Upper lobe of left lung (tissue), 6 donors: ENCODE data around the gene ZNF839. TPM values are rescaled to one million over a fixed set of nuclear protein-coding genes. Genes with fewer than 3 reads are reported as not detected.
"Not testable (repeated sequence)": the region's sequence is repeated elsewhere in the genome, so short reads cannot be mapped to it uniquely, and the experiment has no call there.

Experiments
- ATAC-seq, 2 donors: fragments of 200-7000 bp; cut with Tn5 transposase; one replicate each; pipeline ENCODE4 v1.9.1; 2022; ENCODE audit warnings: mild to moderate bottlenecking in 2 of 2, moderate library complexity in 2 of 2; ENCODE audit not compliant: low FRiP score in 2 of 2
- DNase-seq, 2 donors: peaks; one replicate each; pipeline ENCODE4 v3.0.0-alpha.2; 2019 to 2020
- H3K27ac ChIP-seq, 4 donors: fragments of 200-600 bp; sonication (generic); one replicate each; pipeline ENCODE4 v1.5.1; 2016 to 2019
- H3K27me3 ChIP-seq, 4 donors: fragments of 200-600 bp; sonication (generic); one replicate each; pipeline ENCODE4 v1.5.1; 2017 to 2019
- H3K36me3 ChIP-seq, 4 donors: fragments of 200-600 bp; sonication (generic); one replicate each; pipeline ENCODE4 v1.5.1; 2016 to 2019
- H3K4me1 ChIP-seq, 4 donors: fragments of 200-600 bp; sonication (generic); one replicate each; pipeline ENCODE4 v1.5.1; 2018 to 2019
- H3K4me3 ChIP-seq, 4 donors: fragments of 200-600 bp; sonication (generic); one replicate each; pipeline ENCODE4 v1.5.1; 2017 to 2019; ENCODE audit warnings: mild to moderate bottlenecking in 2 of 4, moderate library complexity in 1 of 4
- H3K9me3 ChIP-seq, 4 donors: fragments of 200-600 bp; sonication (generic); one replicate each; pipeline ENCODE4 v1.5.1; 2018 to 2019
- EP300 ChIP-seq, 4 donors: sonication (generic); formaldehyde crosslinking; IDR thresholded peaks; one replicate each; pipeline ENCODE4 v1.5.1; 2017; ENCODE audit warnings: antibody characterized with exemption in 4 of 4, control low read depth in 2 of 4
- POLR2A ChIP-seq, 4 donors: fragments of 450-650 bp; IDR thresholded peaks; one replicate each; pipeline ENCODE4 v1.5.1; 2016 to 2017; ENCODE audit warnings: antibody characterized with exemption in 4 of 4, mild to moderate bottlenecking in 2 of 4
- POLR2AphosphoS5 ChIP-seq, 2 donors: sonication (generic); formaldehyde crosslinking; IDR thresholded peaks; one replicate each; pipeline ENCODE4 v1.5.1; 2017; ENCODE audit warnings: antibody characterized with exemption in 2 of 2
- WGBS, 2 donors: methylation state at CpG; one replicate each; pipeline ENCODE4 v1.1.5; 2017 to 2018; 5-methylcytosine and 5-hydroxymethylcytosine counted together
- total RNA-seq, 6 donors: library from RNA; depleted of rRNA in 4 of 6; stranded (reverse); fragments of >200 nt in 4 of 6; gene quantifications; one replicate each; pipeline versions ENCODE4 v1.1.0 to v1.2.1, GENCODE V29; 2016 to 2021
- TF ChIP-seq, protein P1 (sequence below), 6 experiments: fragments of 450-650 bp in 4 of 6; fragments of 200-600 bp in 2 of 6; sonication (generic) in 2 of 6; IDR thresholded peaks; one replicate each; pipeline ENCODE4 v1.5.1; 2016 to 2019; ENCODE audit warnings: antibody characterized with exemption in 6 of 6
- donor health status: DM: no; HTN: no; CAD: no; lungs with moderate emphysema.
- donor health status: DM: no; HTN: yes; CAD: no; lungs with severe emphysema.

The ZNF839 gene
- total RNA-seq, 6 donors from 2014 or later = 8.7 to 37.7 (median 14.1) TPM

DNA sequence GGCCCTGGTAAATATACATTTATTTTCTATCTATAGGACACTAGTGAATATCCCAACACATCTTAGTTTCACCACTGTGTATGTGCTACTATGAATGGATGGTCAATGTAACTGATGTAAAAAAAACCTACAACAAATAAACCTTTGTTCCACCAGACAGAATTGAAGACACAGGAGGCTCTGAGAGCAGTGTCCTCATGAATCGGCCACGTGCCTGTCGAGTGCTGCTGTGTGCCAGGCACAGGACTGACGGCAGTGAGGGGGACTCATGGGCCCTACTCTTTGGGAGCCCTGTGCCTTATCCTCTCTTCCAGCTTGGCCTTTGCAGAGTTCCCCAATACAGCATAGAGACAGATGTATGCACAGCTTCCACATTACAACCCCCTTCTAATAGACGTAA is 24.9 kb downstream of the ZNF839 start:
- H3K4me3 ChIP-seq = no peak overlapping the region
- ATAC-seq (no peak), DNase-seq (no peak)
- H3K4me1 ChIP-seq = no peaks in the 10 kb centered on the region
- no peak overlapping the region for H3K27ac ChIP-seq
- H3K9me3 ChIP-seq = no peaks in the 10 kb centered on the region
- no peaks in the 10 kb centered on the region for H3K27me3 ChIP-seq
- 89 to 99% methylated on average over 5 of the region's 5 CpGs for WGBS, 2 donors
- H3K36me3 ChIP-seq = peaks cover 13 to 95% (median 71%) of the 10 kb centered on the region in 4 donors
- TF ChIP-seq POLR2A (IDR thresholded peaks at IDR 0.05) (no peak), EP300 (IDR thresholded peaks at IDR 0.05) (no peak), POLR2AphosphoS5 (IDR thresholded peaks at IDR 0.05) (no peak)
- TF ChIP-seq, protein P1, sequence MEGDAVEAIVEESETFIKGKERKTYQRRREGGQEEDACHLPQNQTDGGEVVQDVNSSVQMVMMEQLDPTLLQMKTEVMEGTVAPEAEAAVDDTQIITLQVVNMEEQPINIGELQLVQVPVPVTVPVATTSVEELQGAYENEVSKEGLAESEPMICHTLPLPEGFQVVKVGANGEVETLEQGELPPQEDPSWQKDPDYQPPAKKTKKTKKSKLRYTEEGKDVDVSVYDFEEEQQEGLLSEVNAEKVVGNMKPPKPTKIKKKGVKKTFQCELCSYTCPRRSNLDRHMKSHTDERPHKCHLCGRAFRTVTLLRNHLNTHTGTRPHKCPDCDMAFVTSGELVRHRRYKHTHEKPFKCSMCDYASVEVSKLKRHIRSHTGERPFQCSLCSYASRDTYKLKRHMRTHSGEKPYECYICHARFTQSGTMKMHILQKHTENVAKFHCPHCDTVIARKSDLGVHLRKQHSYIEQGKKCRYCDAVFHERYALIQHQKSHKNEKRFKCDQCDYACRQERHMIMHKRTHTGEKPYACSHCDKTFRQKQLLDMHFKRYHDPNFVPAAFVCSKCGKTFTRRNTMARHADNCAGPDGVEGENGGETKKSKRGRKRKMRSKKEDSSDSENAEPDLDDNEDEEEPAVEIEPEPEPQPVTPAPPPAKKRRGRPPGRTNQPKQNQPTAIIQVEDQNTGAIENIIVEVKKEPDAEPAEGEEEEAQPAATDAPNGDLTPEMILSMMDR (IDR thresholded peaks at IDR 0.05) = no peak

DNA sequence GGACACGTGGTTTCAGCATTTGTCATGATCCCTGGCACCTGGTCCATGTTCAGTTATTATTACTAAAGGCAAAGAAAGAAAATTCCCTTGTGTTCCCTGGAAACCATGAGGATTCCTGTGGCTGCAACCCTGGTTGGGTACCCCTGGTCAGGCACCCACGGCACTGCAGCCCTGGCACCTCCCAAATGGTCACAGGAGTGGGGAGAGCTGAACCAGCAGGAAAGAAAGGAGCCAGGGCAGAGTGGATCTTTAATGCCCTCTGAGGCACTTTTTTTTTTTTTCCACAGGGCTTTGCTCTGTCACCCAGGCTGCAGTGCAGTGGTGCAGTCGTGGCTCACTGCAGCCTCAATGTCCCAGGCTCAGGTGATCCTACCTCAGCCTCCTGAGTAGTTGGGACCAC is 25.7 kb downstream of the ZNF839 start:
- TF ChIP-seq POLR2A (IDR thresholded peaks at IDR 0.05) (no peak), POLR2AphosphoS5 (IDR thresholded peaks at IDR 0.05) (no peak), EP300 (IDR thresholded peaks at IDR 0.05) (no peak)
- TF ChIP-seq, protein P1 (IDR thresholded peaks at IDR 0.05) = no peak
- no peak for DNase-seq
- 83 to 87% methylated on average over 3 of the region's 3 CpGs for WGBS, 2 donors
- Histone ChIP-seq H3K4me3 (no peak overlapping the region), H3K36me3 (peaks cover 13 to 99% (median 69%) of the 10 kb centered on the region in 4 donors), H3K27me3 (no peaks in the 10 kb centered on the region), H3K27ac (no peak overlapping the region), H3K4me1 (no peaks in the 10 kb centered on the region), H3K9me3 (no peaks in the 10 kb centered on the region)
- ATAC-seq = no peak

DNA sequence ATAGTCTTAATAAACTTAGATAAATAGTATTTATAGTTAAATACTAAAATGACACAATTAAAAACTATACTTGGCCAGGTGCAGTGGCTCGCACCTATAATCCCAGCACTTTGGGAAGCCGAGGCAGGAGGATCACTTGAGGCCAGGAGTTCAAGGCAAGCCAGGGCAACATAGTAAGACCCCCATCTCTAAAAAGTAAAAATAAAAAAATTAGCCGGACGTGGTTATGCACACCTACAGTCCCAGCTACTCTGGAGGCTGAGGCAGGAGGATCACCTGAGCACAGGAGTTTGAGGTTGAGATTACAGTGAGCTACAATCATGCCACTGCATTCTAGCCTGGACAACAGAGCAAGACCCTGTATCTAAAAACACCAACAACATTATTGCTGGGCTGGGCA is 27.1 kb downstream of the ZNF839 start:
- WGBS, 2 donors = 95 to 98% methylated on average over 4 of the region's 4 CpGs
- DNase-seq (no peak), ATAC-seq (no peak)
- H3K9me3 ChIP-seq = no peaks in the 10 kb centered on the region
- H3K4me1 ChIP-seq = peaks cover 0 to 12% (median 8%) of the 10 kb centered on the region in 4 donors
- H3K36me3 ChIP-seq = peaks cover 13 to 86% (median 65%) of the 10 kb centered on the region in 4 donors
- H3K4me3 ChIP-seq = no peak overlapping the region
- TF ChIP-seq EP300 (IDR thresholded peaks at IDR 0.05) (no peak), POLR2AphosphoS5 (IDR thresholded peaks at IDR 0.05) (no peak), POLR2A (IDR thresholded peaks at IDR 0.05) (no peak)
- TF ChIP-seq, protein P1 (IDR thresholded peaks at IDR 0.05) = no peak
- no peak overlapping the region for H3K27ac ChIP-seq
- H3K27me3 ChIP-seq = no peaks in the 10 kb centered on the region

DNA sequence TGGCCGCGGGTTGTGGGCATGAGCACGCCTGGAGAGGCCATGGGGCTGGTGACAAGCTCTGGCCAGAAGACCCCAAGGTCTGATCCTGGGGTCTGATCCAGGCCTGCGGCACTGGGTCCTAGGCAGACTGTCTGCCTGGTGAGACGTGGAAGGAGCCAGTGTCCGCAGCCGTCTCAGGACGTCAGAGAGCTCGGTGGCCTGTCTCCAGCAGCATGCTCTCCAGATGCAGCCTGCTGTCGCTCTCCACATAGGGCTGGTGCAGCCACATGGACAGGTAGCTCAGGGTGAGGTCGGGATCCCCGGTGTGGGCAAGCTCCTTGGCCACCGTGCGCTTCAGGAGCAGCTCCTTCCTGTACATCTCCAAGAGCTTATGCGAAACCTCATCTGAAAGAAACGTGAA is 28.8 kb downstream of the ZNF839 start:
- peaks cover 13 to 85% (median 62%) of the 10 kb centered on the region in 4 donors for H3K36me3 ChIP-seq
- H3K4me3 ChIP-seq = no peak overlapping the region
- no peaks in the 10 kb centered on the region for H3K27me3 ChIP-seq
- no peak for TF ChIP-seq POLR2AphosphoS5 (IDR thresholded peaks at IDR 0.05)
- no peak for TF ChIP-seq POLR2A (IDR thresholded peaks at IDR 0.05)
- TF ChIP-seq, protein P1 (IDR thresholded peaks at IDR 0.05) = no peak
- no peak for TF ChIP-seq EP300 (IDR thresholded peaks at IDR 0.05)
- peaks cover 0 to 19% (median 15%) of the 10 kb centered on the region in 4 donors for H3K4me1 ChIP-seq
- DNase-seq (no peak), ATAC-seq (no peak)
- no peak overlapping the region for H3K27ac ChIP-seq
- 97 to 100% methylated on average over 2 to 16 of the region's 16 CpGs for WGBS, 2 donors
- H3K9me3 ChIP-seq = no peaks in the 10 kb centered on the region

DNA sequence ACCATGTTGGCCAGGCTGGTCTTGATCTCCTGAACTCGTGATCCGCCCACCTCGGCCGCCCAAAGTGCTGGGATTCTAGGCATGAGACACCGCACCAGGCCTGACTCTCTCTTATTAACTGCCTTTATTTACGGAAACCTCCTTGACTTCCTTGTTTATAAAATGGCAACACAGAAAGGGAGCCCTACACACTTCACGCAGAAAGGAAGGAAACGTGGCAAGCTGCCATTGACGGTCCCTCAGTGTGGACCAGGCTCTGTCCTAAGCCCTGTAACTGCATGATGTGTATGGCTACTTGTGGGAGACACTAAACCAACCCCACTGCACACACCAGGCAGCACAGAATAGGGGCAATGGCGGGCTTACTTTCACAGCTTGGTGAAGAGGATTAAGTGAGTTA is 31.5 kb downstream of the ZNF839 start:
- H3K27me3 ChIP-seq = no peaks in the 10 kb centered on the region
- H3K27ac ChIP-seq = peak overlapping the region; percentile 54 to 79 (median 74)
- TF ChIP-seq EP300 (IDR thresholded peaks at IDR 0.05) (peak in 1 of 4 donors; percentile 40), POLR2AphosphoS5 (IDR thresholded peaks at IDR 0.05) (peak; percentile 66 to 71), POLR2A (IDR thresholded peaks at IDR 0.05) (no peak)
- TF ChIP-seq, protein P1 (IDR thresholded peaks at IDR 0.05) = no peak
- H3K4me1 ChIP-seq = peaks cover 0 to 19% (median 15%) of the 10 kb centered on the region in 4 donors
- H3K36me3 ChIP-seq = peaks cover 19 to 85% (median 60%) of the 10 kb centered on the region in 4 donors
- ATAC-seq (no peak), DNase-seq (peak in 1 of 2 donors; percentile 32)
- WGBS, 2 donors = 58 to 63% methylated on average over 10 of the region's 10 CpGs
- H3K9me3 ChIP-seq = no peaks in the 10 kb centered on the region
- no peak overlapping the region for H3K4me3 ChIP-seq

DNA sequence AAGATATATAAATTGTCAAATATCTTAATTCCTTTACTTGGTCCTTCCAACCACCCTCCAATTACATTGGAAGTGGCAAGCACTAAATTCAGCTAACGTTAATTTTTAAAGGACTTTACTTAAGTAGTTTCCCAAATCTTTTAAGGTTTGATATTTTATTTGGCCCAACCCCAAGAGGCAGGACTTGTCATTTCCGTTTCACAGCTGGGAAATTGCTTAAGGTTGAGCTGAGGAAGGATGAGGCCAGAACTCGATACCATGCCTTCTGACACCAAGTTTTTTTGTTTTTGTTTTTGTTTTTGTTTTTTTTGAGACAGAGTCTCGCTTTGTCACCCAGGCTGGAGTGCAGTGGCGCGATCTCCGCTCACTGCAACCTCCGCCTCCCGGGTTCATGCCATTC is 32.0 kb downstream of the ZNF839 start:
- WGBS, 2 donors = 68 to 73% methylated on average over 9 of the region's 9 CpGs
- not testable (repeated sequence) for H3K27me3 ChIP-seq, ATAC-seq, H3K9me3 ChIP-seq, H3K4me3 ChIP-seq, DNase-seq
- H3K4me1 ChIP-seq = peaks cover 0 to 19% (median 15%) of the 10 kb centered on the region in 4 donors
- peak overlapping the region; percentile 57 to 79 (median 74) for H3K27ac ChIP-seq
- H3K36me3 ChIP-seq = peaks cover 22 to 85% (median 55%) of the 10 kb centered on the region in 4 donors
